ENCODE measurements around the gene ADCY5. TPM values are rescaled to one million over a fixed set of nuclear protein-coding genes. Genes with fewer than 3 reads are reported as not detected.

ADCY5 gene
- total RNA-seq, 1 donor from 2014 or later: 32.2 TPM

DNA sequence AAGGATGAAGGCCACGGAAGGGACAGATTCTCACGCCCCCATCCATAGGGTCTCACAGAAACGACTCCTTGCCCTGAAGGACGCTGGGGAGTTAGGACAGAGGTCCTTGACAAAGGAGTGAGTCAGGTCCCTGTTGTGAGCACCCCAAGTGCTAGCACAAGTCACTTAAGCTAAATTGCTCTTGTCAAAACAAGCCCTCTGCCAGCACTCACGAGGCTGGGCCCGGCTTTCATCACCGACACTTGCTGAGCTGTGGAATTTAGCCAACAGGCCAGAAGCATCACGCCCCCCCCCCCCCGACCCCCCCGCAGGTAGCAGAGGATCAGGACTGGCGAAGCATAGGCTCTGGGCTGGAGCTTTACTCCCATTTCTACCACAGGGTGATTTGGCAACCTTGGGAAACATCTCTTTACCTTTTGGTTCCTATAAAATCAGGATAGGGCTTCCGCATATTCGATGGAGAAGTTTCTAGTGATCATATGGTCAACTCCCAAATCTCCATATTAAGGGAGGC lies 75.4 kb downstream of the ADCY5 start:
- TF ChIP-seq, protein P1, sequence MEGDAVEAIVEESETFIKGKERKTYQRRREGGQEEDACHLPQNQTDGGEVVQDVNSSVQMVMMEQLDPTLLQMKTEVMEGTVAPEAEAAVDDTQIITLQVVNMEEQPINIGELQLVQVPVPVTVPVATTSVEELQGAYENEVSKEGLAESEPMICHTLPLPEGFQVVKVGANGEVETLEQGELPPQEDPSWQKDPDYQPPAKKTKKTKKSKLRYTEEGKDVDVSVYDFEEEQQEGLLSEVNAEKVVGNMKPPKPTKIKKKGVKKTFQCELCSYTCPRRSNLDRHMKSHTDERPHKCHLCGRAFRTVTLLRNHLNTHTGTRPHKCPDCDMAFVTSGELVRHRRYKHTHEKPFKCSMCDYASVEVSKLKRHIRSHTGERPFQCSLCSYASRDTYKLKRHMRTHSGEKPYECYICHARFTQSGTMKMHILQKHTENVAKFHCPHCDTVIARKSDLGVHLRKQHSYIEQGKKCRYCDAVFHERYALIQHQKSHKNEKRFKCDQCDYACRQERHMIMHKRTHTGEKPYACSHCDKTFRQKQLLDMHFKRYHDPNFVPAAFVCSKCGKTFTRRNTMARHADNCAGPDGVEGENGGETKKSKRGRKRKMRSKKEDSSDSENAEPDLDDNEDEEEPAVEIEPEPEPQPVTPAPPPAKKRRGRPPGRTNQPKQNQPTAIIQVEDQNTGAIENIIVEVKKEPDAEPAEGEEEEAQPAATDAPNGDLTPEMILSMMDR (IDR thresholded peaks at IDR 0.05): no peak
- Histone ChIP-seq H3K36me3 (no peaks in the 10 kb centered on the region), H3K27ac (peak overlapping the region; percentile 80 to 82), H3K9me3 (no peaks in the 10 kb centered on the region), H3K4me1 (peaks cover 11 to 63% of the 10 kb centered on the region in 2 donors), H3K27me3 (no peaks in the 10 kb centered on the region), H3K4me3 (no peak overlapping the region)
- DNase-seq (ENCODE audit: low spot score in 2 of 2): no peak
- intact Hi-C loops (cut with DNase I): loop anchor here (2.0 to 5.0 kb wide), 2 partner anchors 39 to 43 kb away; no protein-coding TSS in a partner anchor

DNA sequence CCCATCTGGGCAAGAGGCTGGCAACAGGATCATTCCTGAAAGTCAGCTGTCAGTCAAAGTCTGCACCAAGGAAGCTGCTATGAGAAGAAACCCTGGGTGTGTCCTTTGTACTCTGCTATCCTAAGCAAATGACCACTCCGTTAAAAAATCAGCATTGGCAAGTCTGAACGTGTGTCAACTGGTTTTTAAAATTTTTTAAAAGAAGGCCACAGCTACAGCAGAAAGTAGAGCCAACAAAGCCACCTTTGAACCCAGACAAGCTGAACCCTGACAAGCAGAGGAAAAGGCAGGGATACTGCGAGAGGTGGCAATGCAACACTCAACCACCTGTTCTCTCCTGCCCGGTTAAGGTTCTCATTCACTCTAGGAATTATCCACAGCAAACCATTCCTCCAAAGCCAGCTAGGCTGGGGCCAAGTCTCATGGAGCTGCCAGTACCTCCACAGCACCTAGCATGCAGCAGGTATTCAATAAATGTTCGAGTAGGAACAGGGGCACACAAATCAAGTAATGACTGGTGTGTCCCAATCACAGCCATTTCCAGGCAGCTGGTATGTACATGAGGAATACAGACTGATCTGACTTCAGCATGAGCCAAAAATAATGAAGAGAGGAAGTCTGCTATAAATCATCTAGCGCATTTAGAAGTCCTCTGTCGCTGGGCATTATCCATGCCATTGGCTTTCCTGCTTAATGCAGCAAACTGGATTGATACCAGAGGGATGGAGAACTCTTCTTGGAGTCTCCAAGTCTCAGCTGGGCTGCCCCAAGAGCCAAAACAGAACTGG lies 76.0 kb downstream of the ADCY5 start:
- H3K27me3 ChIP-seq: no peaks in the 10 kb centered on the region
- peak in 1 of 2 donors; percentile 69 for DNase-seq (ENCODE audit: low spot score in 2 of 2)
- TF ChIP-seq, protein P1 (IDR thresholded peaks at IDR 0.05): no peak
- intact Hi-C loops (cut with DNase I): loop anchor here (2.0 to 5.0 kb wide), 2 partner anchors 39 to 42 kb away; no protein-coding TSS in a partner anchor
- H3K27ac ChIP-seq: peak overlapping the region; percentile 80 to 82
- no peaks in the 10 kb centered on the region for H3K36me3 ChIP-seq
- peak overlapping the region in 1 of 2 donors; percentile 15 for H3K4me3 ChIP-seq
- peaks cover 11 to 68% of the 10 kb centered on the region in 2 donors for H3K4me1 ChIP-seq
- no peaks in the 10 kb centered on the region for H3K9me3 ChIP-seq

GRCh38 chr3:123371859-123372685 lies 76.8 kb downstream of the ADCY5 start:
- Histone ChIP-seq H3K9me3 (no peaks in the 10 kb centered on the region), H3K4me1 (peaks cover 13 to 76% of the 10 kb centered on the region in 2 donors), H3K4me3 (no peak overlapping the region), H3K27ac (peak overlapping the region; percentile 80 to 82), H3K27me3 (no peaks in the 10 kb centered on the region), H3K36me3 (no peaks in the 10 kb centered on the region)
- intact Hi-C loops (cut with DNase I): loop anchor here (2.0 to 5.0 kb wide), 2 partner anchors 40 to 41 kb away; no protein-coding TSS in a partner anchor
- TF ChIP-seq, protein P1 (IDR thresholded peaks at IDR 0.05): no peak
- DNase-seq (ENCODE audit: low spot score in 2 of 2): peak in 1 of 2 donors; percentile 62

DNA sequence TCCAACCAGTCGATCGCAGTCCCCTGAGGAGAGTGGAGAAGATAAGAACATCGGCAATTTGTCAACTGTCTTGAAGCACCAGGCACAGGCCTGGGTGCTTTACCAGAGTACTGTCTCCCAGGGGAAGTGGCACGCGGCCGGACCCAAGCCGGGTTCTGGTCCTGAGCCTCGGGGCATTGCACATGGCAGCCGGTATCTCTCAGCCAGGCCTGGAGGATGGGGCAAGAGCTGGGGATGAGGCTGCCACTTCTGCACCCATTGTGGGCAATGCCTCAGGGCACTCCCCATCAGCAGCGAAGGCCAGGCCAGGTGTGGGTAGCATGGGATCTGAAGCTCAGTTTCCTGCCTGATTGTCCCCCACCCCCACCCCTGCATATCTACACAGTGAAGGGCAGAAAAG lies 77.5 kb downstream of the ADCY5 start:
- Histone ChIP-seq H3K27ac (peak overlapping the region; percentile 80 to 82), H3K4me3 (no peak overlapping the region), H3K27me3 (no peaks in the 10 kb centered on the region), H3K36me3 (no peaks in the 10 kb centered on the region), H3K9me3 (no peaks in the 10 kb centered on the region), H3K4me1 (peaks cover 13 to 79% of the 10 kb centered on the region in 2 donors)
- intact Hi-C loops (cut with DNase I): loop anchor here (5.0 kb wide), 1 partner anchor 41 kb away; no protein-coding TSS in a partner anchor
- peak in 1 of 2 donors; percentile 38 for DNase-seq (ENCODE audit: low spot score in 2 of 2)
- TF ChIP-seq, protein P1 (IDR thresholded peaks at IDR 0.05): no peak

DNA sequence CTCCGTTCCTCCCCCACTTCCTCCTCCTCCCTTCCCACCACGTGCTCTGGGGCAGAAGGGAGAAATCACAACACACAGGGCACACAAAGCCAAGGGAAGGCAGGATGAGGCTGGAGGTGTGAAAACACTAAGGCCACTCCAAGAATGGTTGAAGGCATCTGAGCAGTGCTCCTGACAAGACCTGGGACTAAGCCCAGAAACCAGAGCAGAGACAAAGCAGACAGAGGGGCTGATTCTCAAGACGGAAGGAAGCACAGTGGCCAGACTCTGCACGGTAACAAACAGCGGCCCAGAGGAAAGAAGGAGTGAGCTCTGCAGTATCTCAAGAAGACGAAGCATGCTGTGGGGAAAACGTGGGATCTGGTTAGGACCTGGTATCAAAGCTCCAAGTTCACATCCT lies 78.1 kb downstream of the ADCY5 start:
- Histone ChIP-seq H3K36me3 (no peaks in the 10 kb centered on the region), H3K9me3 (no peaks in the 10 kb centered on the region), H3K4me3 (no peak overlapping the region), H3K27ac (peak overlapping the region; percentile 43 to 80), H3K27me3 (no peaks in the 10 kb centered on the region), H3K4me1 (peaks cover 16 to 78% of the 10 kb centered on the region in 2 donors)
- no peak for DNase-seq (ENCODE audit: low spot score in 2 of 2)
- TF ChIP-seq, protein P1 (IDR thresholded peaks at IDR 0.05): no peak
- intact Hi-C loops (cut with DNase I): loop anchor here (5.0 kb wide), 1 partner anchor 41 kb away; no protein-coding TSS in a partner anchor
